ENCODE measurements around the gene TRMO. TPM values are rescaled to one million over a fixed set of nuclear protein-coding genes. Genes with fewer than 3 reads are reported as not detected.

The TRMO gene
- total RNA-seq, 1 experiment from 2014 or later: 8.6 TPM

DNA sequence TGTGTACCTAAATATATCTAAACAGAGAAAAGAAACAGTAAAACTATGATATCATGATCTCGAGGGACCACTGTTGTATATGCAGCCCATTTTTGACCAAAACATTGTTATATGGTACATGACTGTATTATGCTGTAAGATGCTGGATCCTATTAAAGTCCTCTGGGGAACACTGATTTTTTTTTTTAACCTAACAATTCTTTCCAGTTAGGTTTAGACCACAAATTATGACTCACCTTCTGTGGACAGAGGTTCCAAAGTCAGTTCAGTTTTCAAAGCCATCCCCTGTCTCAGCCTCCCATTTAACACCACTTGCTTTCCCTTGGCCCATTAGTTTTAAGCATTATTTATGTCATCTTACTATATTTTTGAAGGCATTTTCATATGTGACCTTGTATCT is 27.1 kb downstream of the TRMO start:
- Histone ChIP-seq H3K23me2 (ENCODE audit: insufficient read length, low read depth, low read length, poor library complexity, severe bottlenecking) (no peaks in the 10 kb centered on the region), H3K14ac (ENCODE audit: insufficient read depth, low read length) (no peak overlapping the region), H2BK15ac (ENCODE audit: low read depth, low read length) (no peak overlapping the region), H3K27me3 (ENCODE audit: insufficient read depth, low read length) (no peaks in the 10 kb centered on the region), H4K8ac (replicated peaks; ENCODE audit: insufficient read length, low read depth, low read length) (no peak overlapping the region), H3K9ac (ENCODE audit: extremely low read depth, insufficient read length, low read length) (no peak overlapping the region), H3T11ph (ENCODE audit: low read length) (no peak overlapping the region), H2BK5ac (ENCODE audit: insufficient read length, low read length) (no peak overlapping the region), H2BK20ac (ENCODE audit: low read depth, low read length, poor library complexity, severe bottlenecking) (no peak overlapping the region), H3K4ac (ENCODE audit: low read depth, low read length) (no peak overlapping the region), H3K4me2 (ENCODE audit: insufficient read depth, insufficient read length, low read length) (no peak overlapping the region), H4K91ac (ENCODE audit: insufficient read length, low read depth, low read length) (no peak overlapping the region), H3K18ac (ENCODE audit: insufficient read length, low read depth, low read length) (no peak overlapping the region), H3K23ac (ENCODE audit: insufficient read length, low read depth, low read length) (no peak overlapping the region), H4K20me1 (ENCODE audit: control insufficient read depth, insufficient read depth, insufficient read length) (no peaks in the 10 kb centered on the region), H3K4me1 (ENCODE audit: insufficient read depth, low read length) (no peaks in the 10 kb centered on the region), H4K5ac (ENCODE audit: insufficient read length, low read depth, low read length) (no peak overlapping the region), H3K9me3 (ENCODE audit: control insufficient read depth, low read depth, low read length) (no peaks in the 10 kb centered on the region), H3K27ac (ENCODE audit: insufficient read length, low read depth, low read length) (no peak overlapping the region), H2AFZ (ENCODE audit: low read length) (no peak overlapping the region), H2BK12ac (ENCODE audit: insufficient read length, low read depth, low read length) (no peak overlapping the region), H2BK120ac (ENCODE audit: low read depth, low read length, poor library complexity, severe bottlenecking) (no peak overlapping the region), H2AK5ac (ENCODE audit: insufficient read length, low read length) (no peak overlapping the region), H3K79me1 (ENCODE audit: insufficient read depth, low read depth, low read length, poor library complexity, severe bottlenecking) (no peaks in the 10 kb centered on the region), H3K79me2 (ENCODE audit: insufficient read depth, low read length) (no peaks in the 10 kb centered on the region), H3K56ac (ENCODE audit: insufficient read length, low read depth, low read length) (no peak overlapping the region)
- peaks cover 5 to 6% of the 10 kb centered on the region in 2 experiments for H3K4me1 Mint-ChIP-seq
- H3K4me3 Mint-ChIP-seq: no peak overlapping the region
- WGBS (ENCODE audit: extremely low coverage, insufficient read length, low lambda C conversion rate): no CpG with 5 or more reads among the region's 1 CpG
- H3K27ac Mint-ChIP-seq: no peak overlapping the region
- DNase-seq: no peak
- peaks cover 0 to 3% of the 10 kb centered on the region in 2 experiments; a peak in 1 of 5 replicates for H3K9me3 Mint-ChIP-seq
- peaks cover 35% of the 10 kb centered on the region for H3K27me3 Mint-ChIP-seq (ENCODE audit: low read depth)
- H3K36me3 Mint-ChIP-seq (ENCODE audit: insufficient read depth in 1 of 3, low read depth in 3 of 3): no peaks in the 10 kb centered on the region
- TF ChIP-seq, protein P1, sequence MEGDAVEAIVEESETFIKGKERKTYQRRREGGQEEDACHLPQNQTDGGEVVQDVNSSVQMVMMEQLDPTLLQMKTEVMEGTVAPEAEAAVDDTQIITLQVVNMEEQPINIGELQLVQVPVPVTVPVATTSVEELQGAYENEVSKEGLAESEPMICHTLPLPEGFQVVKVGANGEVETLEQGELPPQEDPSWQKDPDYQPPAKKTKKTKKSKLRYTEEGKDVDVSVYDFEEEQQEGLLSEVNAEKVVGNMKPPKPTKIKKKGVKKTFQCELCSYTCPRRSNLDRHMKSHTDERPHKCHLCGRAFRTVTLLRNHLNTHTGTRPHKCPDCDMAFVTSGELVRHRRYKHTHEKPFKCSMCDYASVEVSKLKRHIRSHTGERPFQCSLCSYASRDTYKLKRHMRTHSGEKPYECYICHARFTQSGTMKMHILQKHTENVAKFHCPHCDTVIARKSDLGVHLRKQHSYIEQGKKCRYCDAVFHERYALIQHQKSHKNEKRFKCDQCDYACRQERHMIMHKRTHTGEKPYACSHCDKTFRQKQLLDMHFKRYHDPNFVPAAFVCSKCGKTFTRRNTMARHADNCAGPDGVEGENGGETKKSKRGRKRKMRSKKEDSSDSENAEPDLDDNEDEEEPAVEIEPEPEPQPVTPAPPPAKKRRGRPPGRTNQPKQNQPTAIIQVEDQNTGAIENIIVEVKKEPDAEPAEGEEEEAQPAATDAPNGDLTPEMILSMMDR (conservative IDR thresholded peaks at IDR 0.05): no peak

All from H9 (cell line).